Keratinocyte (primary cell): ENCODE results near the gene CD99L2. TPM values are rescaled to one million over a fixed set of nuclear protein-coding genes. Genes with fewer than 3 reads are reported as not detected.
A peak's percentile ranks its signal among the peaks of the same experiment; 100 is the strongest.

Source experiments
- DNase-seq: peaks from one replicate; pipeline ENCODE4 v3.0.0-alpha.2; 2011; ENCODE audit warnings: low read depth, missing footprints, low spot score
- FAIRE-seq: peaks from 2 replicates; lab custom pipeline; 2011; peaks lifted over from hg19 to GRCh38; lab: Jason Lieb, UNC
- H2AFZ ChIP-seq: 2 replicates; pipeline ENCODE4 v1.6.0; 2012; ENCODE audit warnings: low read length, control low read depth, inconsistent platforms; ENCODE audit not compliant: control insufficient read depth
- H3K27ac ChIP-seq: 2 replicates; pipeline ENCODE4 v1.5.1; 2011; ENCODE audit warnings: low read length; ENCODE audit not compliant: control insufficient read depth, insufficient read depth
- H3K27me3 ChIP-seq: 3 replicates; pipeline ENCODE4 v1.6.0; 2011; ENCODE audit warnings: low read length; ENCODE audit not compliant: control insufficient read depth, insufficient read depth; ENCODE audit errors: extremely low read depth
- H3K36me3 ChIP-seq, 2 experiments: 2 replicates in 1 of 2; 3 replicates in 1 of 2; pipeline ENCODE4 v1.5.1; 2011; ENCODE audit warnings: low read length in 2 of 2, mild to moderate bottlenecking in 1 of 2; ENCODE audit not compliant: control insufficient read depth in 2 of 2, insufficient read depth in 2 of 2; ENCODE audit errors: extremely low read depth in 1 of 2
- H3K4me1 ChIP-seq: 3 replicates; pipeline ENCODE4 v1.5.1; 2011; ENCODE audit warnings: low read length; ENCODE audit not compliant: control insufficient read depth, insufficient read depth; ENCODE audit errors: extremely low read depth
- H3K4me2 ChIP-seq: 3 replicates; pipeline ENCODE4 v1.6.0; 2011; ENCODE audit warnings: low read depth, low read length; ENCODE audit not compliant: control insufficient read depth, insufficient read depth; ENCODE audit errors: extremely low read depth
- H3K4me3 ChIP-seq, 3 experiments: fragments of 200-600 bp in 1 of 3; sonication (generic) in 1 of 3; 2 replicates in 2 of 3; 3 replicates in 1 of 3; pipeline ENCODE4 v1.5.1; 2011 to 2016; ENCODE audit warnings: low read length in 3 of 3, mild to moderate bottlenecking in 3 of 3, control low read depth in 2 of 3, inconsistent platforms in 1 of 3, low read depth in 1 of 3, mixed read lengths in 1 of 3, mixed run types in 1 of 3, moderate library complexity in 1 of 3; ENCODE audit not compliant: control insufficient read depth in 2 of 3, insufficient read depth in 2 of 3; ENCODE audit errors: extremely low read depth in 1 of 3
- H3K79me2 ChIP-seq: 2 replicates; pipeline ENCODE4 v1.6.0; 2012; ENCODE audit warnings: low read length; ENCODE audit not compliant: control insufficient read depth, insufficient read depth
- H3K9ac ChIP-seq: 3 replicates; pipeline ENCODE4 v1.6.0; 2011; ENCODE audit warnings: low read length; ENCODE audit not compliant: control insufficient read depth, insufficient read depth; ENCODE audit errors: extremely low read depth
- H3K9me1 ChIP-seq: 3 replicates; pipeline ENCODE4 v1.6.0; 2011; ENCODE audit warnings: low read length; ENCODE audit not compliant: control insufficient read depth, insufficient read depth; ENCODE audit errors: extremely low read depth
- H3K9me3 ChIP-seq: 2 replicates; pipeline ENCODE4 v1.5.1; 2012; ENCODE audit warnings: low read depth, low read length; ENCODE audit not compliant: control insufficient read depth
- H4K20me1 ChIP-seq: 3 replicates; pipeline ENCODE4 v1.6.0; 2011; ENCODE audit warnings: low read length; ENCODE audit not compliant: control insufficient read depth, insufficient read depth; ENCODE audit errors: extremely low read depth
- EZH2 ChIP-seq: IDR thresholded peaks from one replicate; pipeline ENCODE4 v1.6.1; 2012; ENCODE audit warnings: inconsistent platforms, mild to moderate bottlenecking, low read length, moderate library complexity
- dilution Hi-C: fragments of 300-500 bp; cut with MboI; formaldehyde crosslinking; loops from one replicate; pipeline ENCODE4 v1.7.0; 2020; ENCODE audit warnings: low sequenced_read_pairs; ENCODE audit not compliant: extremely low pct_ligation_motif_present
- polyA plus RNA-seq, 5 experiments: library from polyadenylated mRNA; depleted of rRNA in 3 of 5; stranded (reverse) in 3 of 5; stranded (forward) in 1 of 5; unstranded in 1 of 5; fragments of >200 nt; gene quantifications; 1 replicate in 1 of 5; 2 replicates in 3 of 5; 3 replicates in 1 of 5; pipeline versions ENCODE4 v1.2.1 to v1.2.3, GENCODE V29; 2011 to 2012; ENCODE audit warnings: missing spikeins in 2 of 5, low read depth in 1 of 5, low replicate concordance in 1 of 5
- TF ChIP-seq, protein P1 (sequence below), 3 experiments: IDR thresholded peaks in 1 of 3; conservative IDR thresholded peaks in 1 of 3; optimal IDR thresholded peaks in 1 of 3; 2 replicates in 2 of 3; 3 replicates in 1 of 3; pipeline versions ENCODE3 to v1.5.1; 2011; ENCODE audit warnings: low read length in 3 of 3, mild to moderate bottlenecking in 3 of 3, moderate library complexity in 2 of 3, control low read depth in 1 of 3, inconsistent platforms in 1 of 3; ENCODE audit not compliant: insufficient read depth in 2 of 3; ENCODE audit errors: extremely low read depth in 1 of 3

The CD99L2 gene
- polyA plus RNA-seq, 1 donor (not counting 4 experiments of a cell fraction or from before 2014, with no cell fraction given): 14.4 TPM

DNA sequence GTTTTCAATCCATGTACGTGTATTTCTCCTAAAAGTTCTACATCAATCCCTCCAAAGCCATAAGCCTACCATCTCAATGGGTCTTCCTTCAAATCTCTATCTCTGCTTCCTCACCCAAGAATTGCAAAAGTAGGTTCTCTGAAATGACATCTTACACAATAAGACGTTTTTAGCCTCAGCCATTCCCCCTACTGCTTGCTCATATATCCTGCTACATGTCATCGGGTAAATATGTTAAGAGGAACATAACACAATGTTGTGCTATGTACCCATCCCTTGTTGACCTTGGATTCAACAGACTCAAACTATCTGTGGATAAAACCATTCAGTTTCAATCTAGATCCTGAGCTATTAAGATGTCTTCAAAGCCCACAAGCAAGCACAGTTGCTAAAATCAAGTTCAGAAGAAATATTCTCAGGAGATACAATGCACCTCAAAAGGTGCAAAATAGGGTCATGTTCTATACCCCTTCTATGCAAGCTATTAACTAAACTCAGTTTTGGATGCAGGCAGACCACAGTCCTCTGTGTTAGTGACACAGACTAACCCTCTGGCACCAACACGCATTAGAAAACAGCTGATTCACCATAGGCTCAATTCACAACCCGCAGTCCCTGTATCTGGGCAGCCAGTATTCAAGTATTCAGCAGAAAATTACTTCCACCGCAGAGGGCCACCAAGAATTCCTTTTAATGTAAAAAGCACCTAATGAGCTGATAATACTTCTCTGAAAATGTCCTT lies 56.8 kb downstream of the CD99L2 start:
- no peak for TF ChIP-seq EZH2
- TF ChIP-seq, protein P1, sequence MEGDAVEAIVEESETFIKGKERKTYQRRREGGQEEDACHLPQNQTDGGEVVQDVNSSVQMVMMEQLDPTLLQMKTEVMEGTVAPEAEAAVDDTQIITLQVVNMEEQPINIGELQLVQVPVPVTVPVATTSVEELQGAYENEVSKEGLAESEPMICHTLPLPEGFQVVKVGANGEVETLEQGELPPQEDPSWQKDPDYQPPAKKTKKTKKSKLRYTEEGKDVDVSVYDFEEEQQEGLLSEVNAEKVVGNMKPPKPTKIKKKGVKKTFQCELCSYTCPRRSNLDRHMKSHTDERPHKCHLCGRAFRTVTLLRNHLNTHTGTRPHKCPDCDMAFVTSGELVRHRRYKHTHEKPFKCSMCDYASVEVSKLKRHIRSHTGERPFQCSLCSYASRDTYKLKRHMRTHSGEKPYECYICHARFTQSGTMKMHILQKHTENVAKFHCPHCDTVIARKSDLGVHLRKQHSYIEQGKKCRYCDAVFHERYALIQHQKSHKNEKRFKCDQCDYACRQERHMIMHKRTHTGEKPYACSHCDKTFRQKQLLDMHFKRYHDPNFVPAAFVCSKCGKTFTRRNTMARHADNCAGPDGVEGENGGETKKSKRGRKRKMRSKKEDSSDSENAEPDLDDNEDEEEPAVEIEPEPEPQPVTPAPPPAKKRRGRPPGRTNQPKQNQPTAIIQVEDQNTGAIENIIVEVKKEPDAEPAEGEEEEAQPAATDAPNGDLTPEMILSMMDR (optimal IDR thresholded peaks at IDR 0.05 in 1 of 3, IDR thresholded peaks at IDR 0.05 in 1 of 3, conservative IDR thresholded peaks at IDR 0.05 in 1 of 3; ENCODE audit: extremely low read depth in 1 of 3, insufficient read depth in 2 of 3, low read length in 3 of 3): no peak
- FAIRE-seq: peak; percentile 13
- H3K27ac ChIP-seq: no peak overlapping the region

DNA sequence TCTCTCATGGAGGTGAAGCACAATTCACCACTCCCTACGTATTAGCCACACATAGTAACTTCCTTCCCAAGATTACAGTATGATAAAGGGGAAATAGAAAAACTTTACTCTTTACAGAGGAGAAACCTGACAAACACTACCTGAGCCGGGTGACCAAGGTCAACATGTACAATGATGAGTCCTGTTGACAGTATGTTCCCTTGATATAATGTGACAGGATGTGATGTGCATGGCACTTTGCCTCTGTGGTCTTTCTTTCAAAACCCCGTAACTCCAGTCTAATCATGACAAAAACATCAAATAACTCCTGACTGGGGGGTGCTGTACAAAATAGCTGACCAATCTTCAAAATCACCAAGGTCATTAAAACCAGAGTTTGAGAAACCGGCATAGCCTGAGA lies 60.6 kb downstream of the CD99L2 start:
- H3K36me3 ChIP-seq: no peaks in the 10 kb centered on the region
- no peak for DNase-seq
- no peak overlapping the region for H3K27ac ChIP-seq
- H3K9ac ChIP-seq: no peak overlapping the region
- no peak overlapping the region for H2AFZ ChIP-seq
- H3K4me3 ChIP-seq: no peak overlapping the region
- peaks cover 19% of the 10 kb centered on the region for H3K4me1 ChIP-seq
- no peaks in the 10 kb centered on the region for H4K20me1 ChIP-seq
- peak; percentile 9 for FAIRE-seq
- H3K9me1 ChIP-seq: no peaks in the 10 kb centered on the region
- H3K79me2 ChIP-seq: peaks cover 2% of the 10 kb centered on the region
- H3K4me2 ChIP-seq: no peak overlapping the region
- H3K9me3 ChIP-seq: no peaks in the 10 kb centered on the region
- dilution Hi-C loops: no loop called here
- no peaks in the 10 kb centered on the region for H3K27me3 ChIP-seq
- TF ChIP-seq EZH2: no peak
- TF ChIP-seq, protein P1 (optimal IDR thresholded peaks at IDR 0.05 in 1 of 3, IDR thresholded peaks at IDR 0.05 in 1 of 3, conservative IDR thresholded peaks at IDR 0.05 in 1 of 3; ENCODE audit: extremely low read depth in 1 of 3, insufficient read depth in 2 of 3, low read length in 3 of 3): no peak

More for the DNA sequence above, 56.8 kb downstream of the CD99L2 start:
- Histone ChIP-seq H3K9me3 (no peaks in the 10 kb centered on the region), H3K9ac (no peak overlapping the region), H3K4me3 (no peak overlapping the region), H4K20me1 (no peaks in the 10 kb centered on the region), H3K4me1 (peaks cover 39% of the 10 kb centered on the region), H3K4me2 (no peak overlapping the region), H3K36me3 (no peaks in the 10 kb centered on the region), H2AFZ (no peak overlapping the region), H3K79me2 (peaks cover 2% of the 10 kb centered on the region), H3K9me1 (no peaks in the 10 kb centered on the region), H3K27me3 (no peaks in the 10 kb centered on the region)
- DNase-seq: no peak
- dilution Hi-C loops: no loop called here
